Measurements from ENCODE around the gene PDIA4. TPM values are rescaled to one million over a fixed set of nuclear protein-coding genes. Genes with fewer than 3 reads are reported as not detected.

PDIA4 gene
- total and polyA plus RNA-seq, 12 donors: 10.2 to 64.5 (median 24.6) TPM

GRCh38 chr7:148994576-148994975, 33.7 kb downstream of the PDIA4 start:
- H3K36me3 ChIP-seq: no peaks in the 10 kb centered on the region
- WGBS, 2 donors: 75 to 78% methylated on average over 3 of the region's 3 CpGs
- H3K4me1 ChIP-seq: no peaks in the 10 kb centered on the region
- H3K27ac ChIP-seq: no peak overlapping the region
- no peaks in the 10 kb centered on the region for H3K9me3 ChIP-seq
- no peak overlapping the region for H3K4me3 ChIP-seq
- intact Hi-C loops (cut with DNase I): no loop called here
- ATAC-seq (peak in 1 of 8 donors; percentile 41), DNase-seq (no peak)
- H3K27me3 ChIP-seq: no peaks in the 10 kb centered on the region
- no peak for TF ChIP-seq CTCF (IDR thresholded peaks at IDR 0.05)

GRCh38 chr7:148993193-148993592, 35.1 kb downstream of the PDIA4 start:
- intact Hi-C loops (cut with DNase I): no loop called here
- peaks cover 0 to 6% (median 2%) of the 10 kb centered on the region in 9 donors for H3K4me1 ChIP-seq
- ATAC-seq: no peak
- 87 to 92% methylated on average over 8 of the region's 8 CpGs for WGBS, 2 donors
- no peaks in the 10 kb centered on the region for H3K27me3 ChIP-seq
- H3K27ac ChIP-seq: no peak overlapping the region
- no peak for TF ChIP-seq CTCF (IDR thresholded peaks at IDR 0.05)
- H3K4me3 ChIP-seq: no peak overlapping the region
- no peak for DNase-seq
- H3K36me3 ChIP-seq: no peaks in the 10 kb centered on the region
- no peaks in the 10 kb centered on the region for H3K9me3 ChIP-seq

- H3K36me3 ChIP-seq: no peaks in the 10 kb centered on the region
- H3K4me1 ChIP-seq: peaks cover 0 to 12% (median 8%) of the 10 kb centered on the region in 9 donors
- ATAC-seq (no peak), DNase-seq (no peak)
- H3K4me3 ChIP-seq: no peak overlapping the region
- 61 to 68% methylated on average over 1 of the region's 1 CpG for WGBS, 2 donors
- H3K27ac ChIP-seq: no peak overlapping the region
- H3K27me3 ChIP-seq: no peaks in the 10 kb centered on the region
- no peak for TF ChIP-seq CTCF (IDR thresholded peaks at IDR 0.05)
- intact Hi-C loops (cut with DNase I): no loop called here
- H3K9me3 ChIP-seq: no peaks in the 10 kb centered on the region
Measured at GRCh38 chr7:148991536-148991935, 36.8 kb downstream of the PDIA4 start.

GRCh38 chr7:148987751-148988512, 40.4 kb downstream of the PDIA4 start:
- no peaks in the 10 kb centered on the region for H3K9me3 ChIP-seq
- ATAC-seq (peak in 3 of 8 donors; percentile 2 to 16 (median 14)), DNase-seq (no peak)
- no peak for TF ChIP-seq CTCF (IDR thresholded peaks at IDR 0.05)
- peak overlapping the region; percentile 41 to 81 (median 66) for H3K4me3 ChIP-seq
- no peaks in the 10 kb centered on the region for H3K27me3 ChIP-seq
- H3K27ac ChIP-seq: peak overlapping the region; percentile 4 to 89 (median 74)
- no peaks in the 10 kb centered on the region for H3K36me3 ChIP-seq
- peaks cover 0 to 35% (median 28%) of the 10 kb centered on the region in 9 donors for H3K4me1 ChIP-seq
- intact Hi-C loops (cut with DNase I): loop anchor here in 4 of 10 donors (1.0 to 5.0 kb wide), 2 partner anchors 39 to 40 kb away; partner anchors contain the start of gene PDIA4 (in 4 of the 4)
- WGBS, 2 donors: 6 to 7% methylated on average over 9 of the region's 9 CpGs

Data from heart right ventricle (tissue), 16 donors.